Heart left ventricle (tissue), 16 donors: ENCODE results near the gene P2RX2. TPM values are rescaled to one million over a fixed set of nuclear protein-coding genes. Genes with fewer than 3 reads are reported as not detected.

Source experiments
- ATAC-seq, 4 donors: fragments of 200-7000 bp; cut with Tn5 transposase; one replicate each; pipeline ENCODE4 v1.9.1; 2020 to 2022; ENCODE audit warnings: moderate library complexity in 4 of 4, mild to moderate bottlenecking in 3 of 4, moderate number of reproducible peaks in 1 of 4
- DNase-seq, 5 donors: peaks; one replicate each; pipeline ENCODE4 v3.0.0-alpha.2; 2020
- H3K27ac ChIP-seq, 12 donors: fragments of 200-600 bp; sonication (generic) in 4 of 12; one replicate each; pipeline versions ENCODE4 v1.5.0 to v1.8.0; 2016 to 2022; ENCODE audit warnings: mild to moderate bottlenecking in 2 of 12
- H3K27me3 ChIP-seq, 9 donors: fragments of 200-600 bp; sonication (generic) in 2 of 9; one replicate each; pipeline versions ENCODE4 v1.5.1 to v1.8.0; 2016 to 2022; ENCODE audit warnings: mild to moderate bottlenecking in 3 of 9
- H3K36me3 ChIP-seq, 9 donors: fragments of 200-600 bp; sonication (generic) in 2 of 9; one replicate each; pipeline versions ENCODE4 v1.5.0 to v1.8.0; 2018 to 2022; ENCODE audit warnings: mild to moderate bottlenecking in 2 of 9
- H3K4me1 ChIP-seq, 12 donors: fragments of 200-600 bp; sonication (generic) in 4 of 12; one replicate each; pipeline versions ENCODE4 v1.5.0 to v1.8.0; 2016 to 2022; ENCODE audit warnings: mild to moderate bottlenecking in 3 of 12
- H3K4me3 ChIP-seq, 12 donors: fragments of 200-600 bp; sonication (generic) in 4 of 12; one replicate each; pipeline versions ENCODE4 v1.5.0 to v1.8.0; 2017 to 2022; ENCODE audit warnings: mild to moderate bottlenecking in 9 of 12, moderate library complexity in 4 of 12
- H3K9me3 ChIP-seq, 12 donors: fragments of 200-600 bp; sonication (generic) in 4 of 12; one replicate each; pipeline versions ENCODE4 v1.5.0 to v1.8.0; 2016 to 2022; ENCODE audit warnings: mild to moderate bottlenecking in 1 of 12
- POLR2A ChIP-seq, 2 donors: fragments of 450-650 bp; IDR thresholded peaks; one replicate each; pipeline ENCODE4 v1.6.1; 2017; ENCODE audit warnings: antibody characterized with exemption in 2 of 2, mild to moderate bottlenecking in 2 of 2, moderate library complexity in 2 of 2
- WGBS, 4 donors: extraction: QIAGEN DNeasy Blood & Tissue Kit in 2 of 4; methylation state at CpG; one replicate each; pipeline versions ENCODE4 v1.1.5 to v1.1.7; 2013 to 2018; 5-methylcytosine and 5-hydroxymethylcytosine counted together
- intact Hi-C, 10 donors: fragments of 100-400 bp; cut with DNase I; formaldehyde crosslinking; loops; one replicate each; pipeline versions ENCODE4 v1.11.1 to v1.14.2; 2022
- polyA plus RNA-seq, 2 donors: library from polyadenylated mRNA; stranded (reverse); fragments of 200-250 nt; gene quantifications; one replicate each; pipeline ENCODE4 v1.2.3, GENCODE V29; 2013
- total RNA-seq, 9 donors: library from RNA; depleted of rRNA in 2 of 9; stranded (reverse); fragments of >200 nt in 2 of 9; fragmentation: NEBNext Ultra II Directional in 3 of 9; extraction: Animal tissue kit (Norgen Biotek cat#: 25700) in 3 of 9; gene quantifications; one replicate each; pipeline versions ENCODE4 v1.1.0 to v1.2.4, GENCODE V29; 2016 to 2023
- TF ChIP-seq, protein P1 (sequence below), 12 donors: fragments of 200-600 bp; sonication (generic) in 4 of 12; IDR thresholded peaks; one replicate each; pipeline versions ENCODE4 v1.5.0 to v1.8.0; 2018 to 2022; ENCODE audit warnings: antibody characterized with exemption in 12 of 12, mild to moderate bottlenecking in 5 of 12
- donor health status: ischemic (EF 13 %, LVEDD 7.1; RV severe dilation, severe dysfunction).
- donor health status: healthy with polysubstance abuse.
- donor health status: DM: no; HTN: yes; CAD: no.
- donor health status: DM: no; HTN: no; CAD: no.
- donor health status: ischemic (EF 25% LVEDD 6.9; RV normal size, moderate dysfunction).
- donor health status: ischemic (EF 25% LVEDD 5.7; RV mildly dilated, moderate dysfunction).
- donor health status: healthy.
- donor health status: DM: yes; HTN: yes; CAD: no.
- donor health status: ischemic (EF 35%, LVEDD 5.7; RV mildly dilated, moderate dysfunction).
- donor health status: nonischemic (EF 11% LVEDD 7.7; RV severe dilation, severe dysfunction).
- donor health status: DM: yes; HTN: yes; CAD: no.
- donor health status: PGD.
- donor health status: ischemic (EF 29% LVEDD 5.4; RV normal size, mild dysfunction).
- donor health status: nonischemic (EF 23%, LVEDD 6.1; RV moderate dilation, normal function).

Gene P2RX2
- total and polyA plus RNA-seq, 11 donors, result not detected

GRCh38 chr12:132660052-132660451 is 41.5 kb downstream of the P2RX2 start:
- WGBS, 4 donors, result 63 to 82% (median 70%) methylated on average over 5 of the region's 5 CpGs
- H3K36me3 ChIP-seq, result peaks cover 0 to 99% (median 91%) of the 10 kb centered on the region in 9 donors
- no peak overlapping the region for H3K4me3 ChIP-seq
- TF ChIP-seq POLR2A (IDR thresholded peaks at IDR 0.05), result no peak
- TF ChIP-seq, protein P1, sequence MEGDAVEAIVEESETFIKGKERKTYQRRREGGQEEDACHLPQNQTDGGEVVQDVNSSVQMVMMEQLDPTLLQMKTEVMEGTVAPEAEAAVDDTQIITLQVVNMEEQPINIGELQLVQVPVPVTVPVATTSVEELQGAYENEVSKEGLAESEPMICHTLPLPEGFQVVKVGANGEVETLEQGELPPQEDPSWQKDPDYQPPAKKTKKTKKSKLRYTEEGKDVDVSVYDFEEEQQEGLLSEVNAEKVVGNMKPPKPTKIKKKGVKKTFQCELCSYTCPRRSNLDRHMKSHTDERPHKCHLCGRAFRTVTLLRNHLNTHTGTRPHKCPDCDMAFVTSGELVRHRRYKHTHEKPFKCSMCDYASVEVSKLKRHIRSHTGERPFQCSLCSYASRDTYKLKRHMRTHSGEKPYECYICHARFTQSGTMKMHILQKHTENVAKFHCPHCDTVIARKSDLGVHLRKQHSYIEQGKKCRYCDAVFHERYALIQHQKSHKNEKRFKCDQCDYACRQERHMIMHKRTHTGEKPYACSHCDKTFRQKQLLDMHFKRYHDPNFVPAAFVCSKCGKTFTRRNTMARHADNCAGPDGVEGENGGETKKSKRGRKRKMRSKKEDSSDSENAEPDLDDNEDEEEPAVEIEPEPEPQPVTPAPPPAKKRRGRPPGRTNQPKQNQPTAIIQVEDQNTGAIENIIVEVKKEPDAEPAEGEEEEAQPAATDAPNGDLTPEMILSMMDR (IDR thresholded peaks at IDR 0.05), result no peak
- DNase-seq, result no peak
- no peaks in the 10 kb centered on the region for H3K9me3 ChIP-seq
- H3K27me3 ChIP-seq, result no peaks in the 10 kb centered on the region
- no peak overlapping the region for H3K27ac ChIP-seq
- ATAC-seq, result no peak
- intact Hi-C loops, result no loop called here
- H3K4me1 ChIP-seq, result no peaks in the 10 kb centered on the region

DNA sequence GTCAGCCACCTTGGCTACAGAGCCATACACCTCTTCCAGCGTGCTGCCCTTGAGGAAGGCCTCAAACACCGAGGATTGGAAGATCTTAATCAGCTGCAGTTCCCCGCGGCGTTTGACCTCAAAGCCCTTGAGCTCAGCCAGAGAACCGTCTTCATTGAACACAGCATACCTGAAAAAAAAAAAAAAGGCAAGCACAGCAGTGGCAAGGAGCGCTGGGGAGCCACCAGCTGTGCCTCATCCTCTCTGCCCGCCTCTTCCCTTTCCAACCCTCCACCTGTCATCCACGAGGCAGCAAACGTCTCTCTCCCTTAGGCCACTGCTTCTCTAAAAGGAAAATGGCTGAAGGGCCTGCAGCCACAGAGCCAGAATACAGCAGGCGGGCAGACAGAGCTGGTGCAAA is 42.4 kb downstream of the P2RX2 start:
- WGBS, 4 donors, result 72 to 88% (median 85%) methylated on average over 11 of the region's 11 CpGs
- DNase-seq (no peak), ATAC-seq (no peak)
- H3K9me3 ChIP-seq, result no peaks in the 10 kb centered on the region
- TF ChIP-seq, protein P1 (IDR thresholded peaks at IDR 0.05), result no peak
- TF ChIP-seq POLR2A (IDR thresholded peaks at IDR 0.05), result no peak
- H3K4me1 ChIP-seq, result no peaks in the 10 kb centered on the region
- no peak overlapping the region for H3K27ac ChIP-seq
- intact Hi-C loops, result no loop called here
- no peak overlapping the region for H3K4me3 ChIP-seq
- H3K36me3 ChIP-seq, result peaks cover 0 to 99% (median 91%) of the 10 kb centered on the region in 9 donors
- H3K27me3 ChIP-seq, result no peaks in the 10 kb centered on the region

DNA sequence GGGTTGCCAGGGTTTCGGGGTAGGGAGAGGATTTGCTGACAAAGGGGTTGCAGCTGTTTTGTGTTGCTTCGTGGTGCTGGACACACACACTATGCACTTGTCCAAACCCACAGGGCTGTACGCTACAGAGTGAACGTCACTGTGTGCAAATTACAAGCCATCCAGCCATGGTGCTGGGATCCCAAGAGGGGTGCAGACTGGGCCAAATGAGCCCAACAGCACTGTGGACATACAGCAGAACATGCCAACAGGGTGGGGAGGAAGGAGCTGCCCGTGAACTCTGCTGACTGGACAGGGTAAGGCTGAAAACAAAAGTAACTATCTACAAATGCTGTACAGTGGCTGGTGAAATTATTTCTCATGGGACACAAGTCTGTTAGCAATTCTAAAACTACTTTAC is 43.4 kb downstream of the P2RX2 start:
- ATAC-seq (no peak), DNase-seq (no peak)
- H3K36me3 ChIP-seq, result peaks cover 0 to 99% (median 91%) of the 10 kb centered on the region in 9 donors
- H3K27me3 ChIP-seq, result no peaks in the 10 kb centered on the region
- WGBS, 4 donors, result 71 to 84% (median 79%) methylated on average over 5 of the region's 5 CpGs
- H3K9me3 ChIP-seq, result no peaks in the 10 kb centered on the region
- no peak overlapping the region for H3K4me3 ChIP-seq
- TF ChIP-seq POLR2A (IDR thresholded peaks at IDR 0.05), result no peak
- TF ChIP-seq, protein P1 (IDR thresholded peaks at IDR 0.05), result no peak
- no peak overlapping the region for H3K27ac ChIP-seq
- no peaks in the 10 kb centered on the region for H3K4me1 ChIP-seq
- intact Hi-C loops, result no loop called here

DNA sequence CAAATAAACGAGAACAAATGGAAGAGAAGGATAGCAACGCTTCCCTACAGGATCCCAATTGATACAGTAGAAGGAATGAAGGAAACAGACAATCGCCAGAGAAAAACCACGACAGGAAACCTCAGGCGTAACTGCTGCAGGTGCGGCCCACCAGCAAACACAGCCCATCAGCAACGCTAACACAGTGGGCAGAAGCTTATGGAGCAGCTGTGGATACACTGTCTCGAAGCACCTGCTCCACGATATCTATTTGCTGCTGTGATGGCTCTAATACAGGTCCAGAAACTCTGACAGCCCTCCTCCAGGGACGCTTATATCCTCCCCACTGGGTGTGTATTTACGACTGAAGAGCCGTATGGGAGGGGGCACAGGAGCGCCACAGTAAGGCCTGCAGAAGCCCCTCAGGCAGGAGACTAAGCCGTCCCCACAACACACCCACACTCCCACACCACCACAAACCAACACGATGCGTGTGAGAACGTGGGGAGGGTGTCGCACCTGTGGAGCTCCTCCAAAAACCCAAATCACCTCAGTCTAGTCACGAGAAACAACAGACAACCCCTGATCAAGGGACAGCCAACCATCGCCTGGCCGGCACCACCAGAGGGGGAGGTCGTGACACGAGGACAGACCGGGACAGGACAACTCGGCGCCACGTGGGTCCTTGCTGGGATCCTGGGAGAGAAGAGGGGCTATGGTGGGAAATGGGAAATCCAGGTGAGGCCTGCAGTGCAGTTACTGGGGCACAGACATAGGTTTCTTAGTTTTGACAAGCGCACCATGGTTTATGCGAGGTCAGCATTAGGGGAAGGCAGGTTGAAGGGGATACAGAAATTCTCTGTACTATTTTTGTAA is 44.6 kb downstream of the P2RX2 start:
- 86 to 93% (median 91%) methylated on average over 28 to 29 of the region's 29 CpGs for WGBS, 4 donors
- DNase-seq (no peak), ATAC-seq (no peak)
- intact Hi-C loops, result no loop called here
- H3K36me3 ChIP-seq, result peaks cover 2 to 99% (median 91%) of the 10 kb centered on the region in 9 donors
- no peak overlapping the region for H3K27ac ChIP-seq
- H3K4me1 ChIP-seq, result no peaks in the 10 kb centered on the region
- H3K9me3 ChIP-seq, result no peaks in the 10 kb centered on the region
- H3K4me3 ChIP-seq, result no peak overlapping the region
- no peak for TF ChIP-seq POLR2A (IDR thresholded peaks at IDR 0.05)
- TF ChIP-seq, protein P1 (IDR thresholded peaks at IDR 0.05), result no peak
- no peaks in the 10 kb centered on the region for H3K27me3 ChIP-seq
